A673 (cell line): ENCODE results near the gene C1orf50. TPM values are rescaled to one million over a fixed set of nuclear protein-coding genes. Genes with fewer than 3 reads are reported as not detected.

Source experiments
- BruUV-seq: library from RNA; stranded (reverse); fragments of 400-500 nt; replicated peaks from 2 replicates; lab custom pipeline; 2021; lab: Mats Ljungman, UMichigan
- CTCF ChIA-PET: fragments of 300-600 bp; sonication (Branson Sonifier 250); formaldehyde crosslinking; loops from one replicate; lab custom pipeline; 2022; ENCODE audit warnings: antibody characterized with exemption; lab: Charles Lee
- POLR2A ChIA-PET: fragments of 300-600 bp; sonication (Branson Sonifier 250); formaldehyde crosslinking; loops from one replicate; lab custom pipeline; 2022; ENCODE audit warnings: antibody characterized with exemption; ENCODE audit not compliant: low non-redundant PET; lab: Charles Lee
- DNase-seq: peaks from one replicate; pipeline ENCODE4 v3.0.0-alpha.2; 2015; ENCODE audit warnings: low spot score
- H3K27ac ChIP-seq: fragments of 200-600 bp; sonication (generic); 2 replicates; pipeline ENCODE4 v1.5.1; 2016; ENCODE audit warnings: mixed run types, low read depth, mild to moderate bottlenecking, mixed read lengths, antibody characterized with exemption, low read length; ENCODE audit not compliant: poor library complexity, severe bottlenecking
- H3K27me3 ChIP-seq: fragments of 200-600 bp; sonication (generic); replicated peaks from 2 replicates; pipeline ENCODE4 v1.6.1; 2017; ENCODE audit warnings: mixed run types, low read depth, mild to moderate bottlenecking, mixed read lengths, antibody characterized with exemption, low read length; ENCODE audit not compliant: insufficient read depth, poor library complexity
- H3K36me3 ChIP-seq: fragments of 200-600 bp; sonication (generic); 2 replicates; pipeline ENCODE4 v1.6.1; 2016; ENCODE audit warnings: mixed run types, mild to moderate bottlenecking, mixed read lengths, antibody characterized with exemption, low read length; ENCODE audit not compliant: insufficient read depth, poor library complexity, severe bottlenecking
- H3K4me1 ChIP-seq: fragments of 200-600 bp; sonication (generic); 2 replicates; pipeline ENCODE4 v1.6.1; 2017; ENCODE audit warnings: mixed run types, mild to moderate bottlenecking, mixed read lengths, antibody characterized with exemption, low read length; ENCODE audit not compliant: insufficient read depth, poor library complexity, severe bottlenecking
- H3K4me3 ChIP-seq: fragments of 200-600 bp; sonication (generic); 2 replicates; pipeline ENCODE4 v1.5.1; 2016; ENCODE audit warnings: low read depth, mixed run types, mild to moderate bottlenecking, mixed read lengths, low read length; ENCODE audit not compliant: poor library complexity, severe bottlenecking
- H3K9me3 ChIP-seq: fragments of 200-600 bp; sonication (generic); 2 replicates; pipeline ENCODE4 v1.6.1; 2016; ENCODE audit warnings: mixed run types, low read depth, mild to moderate bottlenecking, mixed read lengths, antibody characterized with exemption, low read length; ENCODE audit not compliant: poor library complexity, severe bottlenecking
- EZH2 ChIP-seq: fragments of 200-600 bp; sonication (generic); IDR thresholded peaks from 2 replicates; pipeline ENCODE4 v1.6.1; 2017; ENCODE audit warnings: borderline replicate concordance, low read depth, mild to moderate bottlenecking, mixed read lengths, antibody characterized with exemption, low read length; ENCODE audit not compliant: poor library complexity, severe bottlenecking
- intact Hi-C: fragments of 100-400 bp; cut with micrococcal nuclease; formaldehyde crosslinking; loops from one replicate; pipeline ENCODE4 v1.10.0; 2022; ENCODE audit not compliant: unreplicated experiment
- total RNA-seq: library from RNA; stranded (reverse); gene quantifications from 2 replicates; pipeline ENCODE4 v1.2.3, GENCODE V29; 2021
- TF ChIP-seq, protein P1 (sequence below): fragments of 300-800, 200-600 bp; sonication (generic); conservative IDR thresholded peaks from 2 replicates; pipeline ENCODE4 v1.5.1; 2017; ENCODE audit warnings: low read depth, mild to moderate bottlenecking, antibody characterized with exemption, low read length, moderate library complexity, mixed read lengths

C1orf50 gene
- total RNA-seq, 1 experiment from 2014 or later = 13.1 TPM

DNA sequence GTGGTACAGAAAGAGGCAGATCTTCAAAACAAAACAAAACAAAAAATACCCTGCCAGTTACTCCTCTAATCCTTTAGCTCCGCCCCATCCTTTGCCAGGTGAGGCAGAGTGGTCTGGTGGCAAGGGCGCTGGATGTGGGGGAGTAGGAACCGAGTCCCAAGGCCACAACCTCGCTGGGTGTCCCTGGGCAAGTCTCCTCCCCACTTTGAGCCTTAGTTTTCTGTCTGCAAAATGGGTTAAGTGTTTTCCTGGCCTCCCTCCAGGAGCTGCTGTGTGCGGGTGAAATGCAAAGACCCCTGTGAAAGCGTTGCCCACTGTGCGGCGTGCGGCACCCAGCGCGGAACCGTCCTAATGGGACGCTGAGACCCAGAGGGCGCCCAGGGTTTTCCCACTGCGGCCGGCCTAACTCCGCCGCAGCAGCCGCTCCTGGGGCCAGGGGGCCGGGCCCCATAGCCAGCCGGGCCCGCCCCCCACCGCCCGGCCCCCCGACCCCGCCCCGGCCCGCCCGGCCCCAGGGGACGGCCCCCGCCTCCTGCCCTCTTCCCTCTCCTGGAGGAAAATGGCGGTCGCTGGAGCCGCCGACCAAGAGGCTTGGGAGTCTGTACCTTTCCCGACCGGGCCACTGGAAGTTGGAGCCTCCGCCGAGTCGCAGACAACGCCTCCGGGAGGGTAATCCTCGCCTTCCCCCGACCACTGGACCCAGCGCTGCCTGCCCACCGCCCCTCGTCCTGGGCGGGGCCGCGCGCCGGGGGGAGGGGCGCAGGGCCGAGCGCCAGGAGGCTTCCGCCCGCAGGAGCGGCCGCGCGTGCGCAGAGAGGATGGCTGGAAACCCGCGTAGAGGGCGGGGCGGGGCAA is 49.8 kb downstream of the C1orf50 start, which contains the start of the genes ERMAP and SVBP:
ERMAP (plus strand) TSS at position 538 of the 855 bp plus-strand sequence. CDS start 13,327 bp downstream, outside the sequence.
SVBP (minus strand) TSS at position 813 of the 855 bp plus-strand sequence. CDS start 853 bp downstream, outside the sequence.
- CTCF ChIA-PET = no interaction called here
- Histone ChIP-seq H3K9me3 (no peaks in the 10 kb centered on the region), H3K4me1 (peaks cover 31% of the 10 kb centered on the region), H3K36me3 (peaks cover 7% of the 10 kb centered on the region), H3K27me3 (no peaks in the 10 kb centered on the region), H3K4me3 (peak within 1 kb of the TSS; percentile 71), H3K27ac (peak within 1 kb of the TSS; percentile 97)
- intact Hi-C loops = no loop called here
- TF ChIP-seq, protein P1, sequence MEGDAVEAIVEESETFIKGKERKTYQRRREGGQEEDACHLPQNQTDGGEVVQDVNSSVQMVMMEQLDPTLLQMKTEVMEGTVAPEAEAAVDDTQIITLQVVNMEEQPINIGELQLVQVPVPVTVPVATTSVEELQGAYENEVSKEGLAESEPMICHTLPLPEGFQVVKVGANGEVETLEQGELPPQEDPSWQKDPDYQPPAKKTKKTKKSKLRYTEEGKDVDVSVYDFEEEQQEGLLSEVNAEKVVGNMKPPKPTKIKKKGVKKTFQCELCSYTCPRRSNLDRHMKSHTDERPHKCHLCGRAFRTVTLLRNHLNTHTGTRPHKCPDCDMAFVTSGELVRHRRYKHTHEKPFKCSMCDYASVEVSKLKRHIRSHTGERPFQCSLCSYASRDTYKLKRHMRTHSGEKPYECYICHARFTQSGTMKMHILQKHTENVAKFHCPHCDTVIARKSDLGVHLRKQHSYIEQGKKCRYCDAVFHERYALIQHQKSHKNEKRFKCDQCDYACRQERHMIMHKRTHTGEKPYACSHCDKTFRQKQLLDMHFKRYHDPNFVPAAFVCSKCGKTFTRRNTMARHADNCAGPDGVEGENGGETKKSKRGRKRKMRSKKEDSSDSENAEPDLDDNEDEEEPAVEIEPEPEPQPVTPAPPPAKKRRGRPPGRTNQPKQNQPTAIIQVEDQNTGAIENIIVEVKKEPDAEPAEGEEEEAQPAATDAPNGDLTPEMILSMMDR = 0 out of 2 replicates have a peak, but pooled peaks have one; percentile 8
- no peak for TF ChIP-seq EZH2
- POLR2A ChIA-PET = no interaction called here
- BruUV-seq = no TSS peak
- peak; percentile 89 for DNase-seq

DNA sequence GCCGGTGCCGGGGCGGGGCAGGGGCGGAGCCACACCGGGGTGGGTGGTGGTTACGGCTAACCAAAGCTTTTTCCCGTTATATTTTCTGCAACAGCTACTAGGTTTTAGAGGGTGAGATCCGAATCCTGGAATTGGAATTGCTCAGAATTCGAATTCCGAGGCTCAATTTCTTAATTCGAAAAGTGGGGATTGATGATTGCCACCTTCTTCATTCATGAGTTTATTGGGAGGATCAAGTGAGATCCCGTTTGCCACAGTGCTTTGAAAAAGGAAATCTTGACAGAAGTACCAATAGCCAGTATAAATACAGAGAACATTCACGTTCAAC is 50.4 kb downstream of the C1orf50 start:
- intact Hi-C loops = no loop called here
- H3K4me1 ChIP-seq = peaks cover 35% of the 10 kb centered on the region
- ChIA-PET POLR2A (no interaction called here), CTCF (no interaction called here)
- H3K9me3 ChIP-seq = no peaks in the 10 kb centered on the region
- BruUV-seq = no TSS peak
- no peak for TF ChIP-seq EZH2
- TF ChIP-seq, protein P1 = no peak
- H3K36me3 ChIP-seq = peaks cover 7% of the 10 kb centered on the region
- peak overlapping the region; percentile 71 for H3K4me3 ChIP-seq
- H3K27ac ChIP-seq = peak overlapping the region; percentile 97
- no peak for DNase-seq
- H3K27me3 ChIP-seq = no peaks in the 10 kb centered on the region

DNA sequence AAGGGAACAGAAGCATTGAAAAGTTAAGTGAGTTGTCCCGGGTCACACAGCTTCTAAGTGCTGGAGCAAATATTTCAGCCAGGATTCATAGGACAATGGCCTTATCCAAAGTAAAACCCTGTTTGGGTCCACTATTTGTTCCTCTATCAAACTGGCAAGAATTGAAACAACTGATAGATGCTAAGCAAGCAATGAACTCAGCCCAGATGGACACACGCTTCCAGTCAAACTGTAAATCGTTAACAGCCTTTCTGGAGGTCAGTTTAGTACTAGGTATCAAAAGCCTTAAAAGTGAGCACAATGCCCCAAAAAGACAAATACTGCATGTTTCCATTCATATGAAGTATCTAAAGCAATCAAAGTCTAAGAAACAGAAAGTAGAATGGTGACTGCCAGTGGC is 50.9 kb downstream of the C1orf50 start:
- POLR2A ChIA-PET = no interaction called here
- TF ChIP-seq, protein P1 = no peak
- TF ChIP-seq EZH2 = no peak
- H3K4me3 ChIP-seq = peak overlapping the region; percentile 71

More for the DNA sequence above, 50.9 kb downstream of the C1orf50 start:
- no peak for DNase-seq
- H3K27me3 ChIP-seq = no peaks in the 10 kb centered on the region
- no peak overlapping the region for H3K27ac ChIP-seq
- H3K9me3 ChIP-seq = no peaks in the 10 kb centered on the region
- peaks cover 7% of the 10 kb centered on the region for H3K36me3 ChIP-seq
- intact Hi-C loops = no loop called here
- no TSS peak for BruUV-seq
- CTCF ChIA-PET = no interaction called here
- H3K4me1 ChIP-seq = peaks cover 37% of the 10 kb centered on the region
